CD4-positive, alpha-beta T cell treated with Interleukin-10 for 1 hour (primary cell): Measurements from ENCODE around the gene B3GAT3.
A peak's percentile ranks its signal among the peaks of the same experiment; 100 is the strongest.
"Not testable (repeated sequence)": the region's sequence is repeated elsewhere in the genome, so short reads cannot be mapped to it uniquely, and the experiment has no call there.

Experiments used
- DNase-seq: peaks from one replicate; pipeline ENCODE4 v3.0.0-alpha.2; 2020

B3GAT3 gene

GRCh38 chr11:62577046-62577714 is 44.6 kb downstream of the B3GAT3 start:
- no peak for DNase-seq

GRCh38 chr11:62575837-62576236 is 45.9 kb downstream of the B3GAT3 start:
- no peak for DNase-seq

GRCh38 chr11:62575156-62575555 is 46.6 kb downstream of the B3GAT3 start:
- no peak for DNase-seq

GRCh38 chr11:62574363-62575071 is 47.3 kb downstream of the B3GAT3 start:
- no peak for DNase-seq

- peak; percentile 100 for DNase-seq
Observed at GRCh38 chr11:62573592-62574362, 48.0 kb downstream of the B3GAT3 start, which contains the start of gene EEF1G. EEF1G (minus strand) TSS chr11:62573891; CDS start chr11:62573842, 49 bp downstream.

GRCh38 chr11:62573006-62573591 is 48.7 kb downstream of the B3GAT3 start:
- DNase-seq = peak; percentile 44

GRCh38 chr11:62572431-62572830 is 49.4 kb downstream of the B3GAT3 start:
- no peak for DNase-seq

GRCh38 chr11:62571493-62571892 is 50.3 kb downstream of the B3GAT3 start:
- not testable (repeated sequence) for DNase-seq

- DNase-seq = not testable (repeated sequence)
Observed at GRCh38 chr11:62570903-62571302, 50.9 kb downstream of the B3GAT3 start.

- no peak for DNase-seq
Observed at GRCh38 chr11:62569611-62570010, 52.2 kb downstream of the B3GAT3 start.

GRCh38 chr11:62567018-62567633 is 54.7 kb downstream of the B3GAT3 start:
- DNase-seq = no peak

- no peak for DNase-seq
Observed at GRCh38 chr11:62566247-62566646, 55.5 kb downstream of the B3GAT3 start.
